Kidney (tissue), 14 donors: ENCODE results near the gene PEX13. TPM values are rescaled to one million over a fixed set of nuclear protein-coding genes. Genes with fewer than 3 reads are reported as not detected.

Experiments
- DNase-seq, 5 donors: peaks; one replicate each; pipeline ENCODE4 v3.0.0-alpha.2; 2013 to 2020
- FAIRE-seq: peaks from 2 replicates; lab custom pipeline; 2012; peaks lifted over from hg19 to GRCh38; lab: Jason Lieb, UNC
- H3K27ac ChIP-seq, 2 donors: one replicate each; pipeline ENCODE4 v1.7.0; 2013; ENCODE audit warnings: low read depth in 2 of 2, low read length in 2 of 2, inconsistent platforms in 1 of 2
- H3K27me3 ChIP-seq: one replicate; pipeline ENCODE4 v1.7.1; 2013; ENCODE audit warnings: low read length, inconsistent platforms; ENCODE audit not compliant: control insufficient read depth, insufficient read depth
- H3K36me3 ChIP-seq, 3 donors: one replicate each; pipeline versions ENCODE4 v1.7.0 to v1.7.1; 2013; ENCODE audit warnings: low read length in 3 of 3, control low read depth in 1 of 3, inconsistent platforms in 1 of 3; ENCODE audit not compliant: insufficient read depth in 3 of 3, control insufficient read depth in 2 of 3
- H3K4me1 ChIP-seq, 3 donors: one replicate each; pipeline versions ENCODE4 v1.7.0 to v1.7.1; 2013; ENCODE audit warnings: low read length in 3 of 3, inconsistent platforms in 1 of 3, low read depth in 1 of 3; ENCODE audit not compliant: control insufficient read depth in 2 of 3, insufficient read depth in 2 of 3
- H3K4me3 ChIP-seq, 3 donors: one replicate each; pipeline versions ENCODE4 v1.7.0 to v1.8.1; 2013; ENCODE audit warnings: low read length in 3 of 3, control low read depth in 1 of 3, inconsistent platforms in 1 of 3
- H3K9ac ChIP-seq, 3 donors: one replicate each; pipeline versions ENCODE4 v1.7.0 to v1.7.1; 2013; ENCODE audit warnings: low read length in 3 of 3, control low read depth in 1 of 3, inconsistent platforms in 1 of 3
- H3K9me3 ChIP-seq, 3 donors: one replicate each; pipeline versions ENCODE4 v1.7.0 to v1.7.1; 2013; ENCODE audit warnings: low read length in 3 of 3, control low read depth in 1 of 3, inconsistent platforms in 1 of 3; ENCODE audit not compliant: control insufficient read depth in 2 of 3, insufficient read depth in 1 of 3
- CTCF ChIP-seq: IDR thresholded peaks from 3 replicates; pipeline ENCODE4 v1.5.1; 2012; ENCODE audit warnings: mild to moderate bottlenecking, moderate library complexity, borderline replicate concordance; ENCODE audit not compliant: insufficient read depth; ENCODE audit errors: extremely low read depth
- intact Hi-C: fragments of 100-400 bp; cut with DNase I; formaldehyde crosslinking; loops from one replicate; pipeline ENCODE4 v1.11.1; 2022
- polyA plus RNA-seq: library from polyadenylated mRNA; stranded (reverse); fragments of 350-450 nt; fragmentation: Illumina TruSeq; extraction: RNeasy Lipid Tissue Mini Kit (QIAGEN cat#74804); gene quantifications from one replicate; pipeline ENCODE4 v1.2.3, GENCODE V29; 2014; ENCODE audit warnings: low read depth, low replicate concordance; ENCODE audit not compliant: insufficient read depth
- total RNA-seq: library from RNA; stranded (reverse); fragmentation: NEBNext Ultra II Directional; extraction: Animal tissue kit (Norgen Biotek cat#: 25700); gene quantifications from one replicate; pipeline ENCODE4 v1.2.1, GENCODE V29; 2021
- donor health status: control.
- donor health status: control.
- donor health status: control.
- donor health status: control.
- donor health status: control.
- donor health status: DM: yes; HTN: yes; CAD: no.
- donor health status: Normal renal cell carcinoma (clear cell type).

The PEX13 gene
- total and polyA plus RNA-seq, 2 donors from 2014 or later = 12.7 to 22.5 TPM

GRCh38 chr2:61065714-61066709, 48.5 kb downstream of the PEX13 start, which contains the start of gene SANBR:
TSS of gene SANBR (plus strand) at chr2:61065871. CDS start at chr2:61070351, 4,480 bp downstream.
- no peak for FAIRE-seq

GRCh38 chr2:61074100-61074499, 56.6 kb downstream of the PEX13 start:
- Histone ChIP-seq H3K4me1 (no peaks in the 10 kb centered on the region), H3K27ac (no peak overlapping the region), H3K36me3 (no peaks in the 10 kb centered on the region), H3K9me3 (no peaks in the 10 kb centered on the region), H3K9ac (no peak overlapping the region), H3K4me3 (no peak overlapping the region), H3K27me3 (no peaks in the 10 kb centered on the region)
- no peak for DNase-seq
- TF ChIP-seq CTCF = no peak
- FAIRE-seq = no peak
- intact Hi-C loops = no loop called here

More at GRCh38 chr2:61065714-61066709, 48.5 kb downstream of the PEX13 start, which contains the start of gene SANBR:
- peak; percentile 91 to 96 (median 94) for DNase-seq
- Histone ChIP-seq H3K9ac (peak within 1 kb of the TSS; percentile 29 to 65 (median 54)), H3K4me3 (peak within 1 kb of the TSS; percentile 70 to 73 (median 70)), H3K4me1 (no peaks in the 10 kb centered on the region), H3K36me3 (no peaks in the 10 kb centered on the region), H3K27me3 (no peaks in the 10 kb centered on the region), H3K9me3 (no peaks in the 10 kb centered on the region), H3K27ac (peak within 1 kb of the TSS; percentile 36 to 69)
- no peak for TF ChIP-seq CTCF
- intact Hi-C loops = no loop called here

- TF ChIP-seq CTCF = no peak
- no peak overlapping the region for H3K27ac ChIP-seq
- no peaks in the 10 kb centered on the region for H3K36me3 ChIP-seq
- no peaks in the 10 kb centered on the region for H3K9me3 ChIP-seq
- no peak overlapping the region for H3K4me3 ChIP-seq
- FAIRE-seq (no peak), DNase-seq (no peak)
- intact Hi-C loops = no loop called here
- no peaks in the 10 kb centered on the region for H3K27me3 ChIP-seq
- no peaks in the 10 kb centered on the region for H3K4me1 ChIP-seq
- no peak overlapping the region for H3K9ac ChIP-seq
These were observed 68.4 kb downstream of the PEX13 start for GRCh38 chr2:61085883-61086282.
